ENCODE results near the gene IGSF21.

DNA sequence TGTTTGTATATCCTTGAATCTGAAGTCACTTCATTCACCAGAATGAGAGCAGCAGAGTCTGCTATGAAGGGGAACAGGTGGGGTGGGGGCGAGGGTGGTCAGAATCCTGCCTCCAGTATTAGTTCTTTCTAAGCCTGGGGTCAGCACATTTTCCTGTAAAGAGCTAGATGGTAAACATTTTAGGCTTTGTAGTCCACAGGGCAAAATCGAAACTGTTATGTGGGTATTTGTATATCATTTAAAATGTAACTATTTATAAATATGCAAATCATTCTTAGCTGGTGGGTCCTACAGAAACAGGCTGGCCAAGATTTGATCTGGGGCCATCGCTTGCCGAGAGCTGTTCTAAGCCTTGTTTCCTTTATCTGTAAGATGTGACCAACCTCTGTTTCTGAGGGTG lies 96.0 kb downstream of the IGSF21 start:
- TF ChIP-seq, protein P1, sequence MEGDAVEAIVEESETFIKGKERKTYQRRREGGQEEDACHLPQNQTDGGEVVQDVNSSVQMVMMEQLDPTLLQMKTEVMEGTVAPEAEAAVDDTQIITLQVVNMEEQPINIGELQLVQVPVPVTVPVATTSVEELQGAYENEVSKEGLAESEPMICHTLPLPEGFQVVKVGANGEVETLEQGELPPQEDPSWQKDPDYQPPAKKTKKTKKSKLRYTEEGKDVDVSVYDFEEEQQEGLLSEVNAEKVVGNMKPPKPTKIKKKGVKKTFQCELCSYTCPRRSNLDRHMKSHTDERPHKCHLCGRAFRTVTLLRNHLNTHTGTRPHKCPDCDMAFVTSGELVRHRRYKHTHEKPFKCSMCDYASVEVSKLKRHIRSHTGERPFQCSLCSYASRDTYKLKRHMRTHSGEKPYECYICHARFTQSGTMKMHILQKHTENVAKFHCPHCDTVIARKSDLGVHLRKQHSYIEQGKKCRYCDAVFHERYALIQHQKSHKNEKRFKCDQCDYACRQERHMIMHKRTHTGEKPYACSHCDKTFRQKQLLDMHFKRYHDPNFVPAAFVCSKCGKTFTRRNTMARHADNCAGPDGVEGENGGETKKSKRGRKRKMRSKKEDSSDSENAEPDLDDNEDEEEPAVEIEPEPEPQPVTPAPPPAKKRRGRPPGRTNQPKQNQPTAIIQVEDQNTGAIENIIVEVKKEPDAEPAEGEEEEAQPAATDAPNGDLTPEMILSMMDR (IDR thresholded peaks at IDR 0.05) = no peak
- TF ChIP-seq POLR2A (IDR thresholded peaks at IDR 0.05) = no peak

All from thyroid gland (tissue), 4 donors.